A673 (cell line): ENCODE data around the gene GAS7. TPM values are rescaled to one million over a fixed set of nuclear protein-coding genes. Genes with fewer than 3 reads are reported as not detected.

Source experiments
- BruUV-seq: library from RNA; stranded (reverse); fragments of 400-500 nt; replicated peaks from 2 replicates; lab custom pipeline; 2021; lab: Mats Ljungman, UMichigan
- CTCF ChIA-PET: fragments of 300-600 bp; sonication (Branson Sonifier 250); formaldehyde crosslinking; loops from one replicate; lab custom pipeline; 2022; ENCODE audit warnings: antibody characterized with exemption; lab: Charles Lee
- POLR2A ChIA-PET: fragments of 300-600 bp; sonication (Branson Sonifier 250); formaldehyde crosslinking; loops from one replicate; lab custom pipeline; 2022; ENCODE audit warnings: antibody characterized with exemption; ENCODE audit not compliant: low non-redundant PET; lab: Charles Lee
- DNase-seq: peaks from one replicate; pipeline ENCODE4 v3.0.0-alpha.2; 2015; ENCODE audit warnings: low spot score
- H3K27ac ChIP-seq: fragments of 200-600 bp; sonication (generic); 2 replicates; pipeline ENCODE4 v1.5.1; 2016; ENCODE audit warnings: mixed run types, low read depth, mild to moderate bottlenecking, mixed read lengths, antibody characterized with exemption, low read length; ENCODE audit not compliant: poor library complexity, severe bottlenecking
- H3K27me3 ChIP-seq: fragments of 200-600 bp; sonication (generic); replicated peaks from 2 replicates; pipeline ENCODE4 v1.6.1; 2017; ENCODE audit warnings: mixed run types, low read depth, mild to moderate bottlenecking, mixed read lengths, antibody characterized with exemption, low read length; ENCODE audit not compliant: insufficient read depth, poor library complexity
- H3K36me3 ChIP-seq: fragments of 200-600 bp; sonication (generic); 2 replicates; pipeline ENCODE4 v1.6.1; 2016; ENCODE audit warnings: mixed run types, mild to moderate bottlenecking, mixed read lengths, antibody characterized with exemption, low read length; ENCODE audit not compliant: insufficient read depth, poor library complexity, severe bottlenecking
- H3K4me1 ChIP-seq: fragments of 200-600 bp; sonication (generic); 2 replicates; pipeline ENCODE4 v1.6.1; 2017; ENCODE audit warnings: mixed run types, mild to moderate bottlenecking, mixed read lengths, antibody characterized with exemption, low read length; ENCODE audit not compliant: insufficient read depth, poor library complexity, severe bottlenecking
- H3K4me3 ChIP-seq: fragments of 200-600 bp; sonication (generic); 2 replicates; pipeline ENCODE4 v1.5.1; 2016; ENCODE audit warnings: low read depth, mixed run types, mild to moderate bottlenecking, mixed read lengths, low read length; ENCODE audit not compliant: poor library complexity, severe bottlenecking
- H3K9me3 ChIP-seq: fragments of 200-600 bp; sonication (generic); 2 replicates; pipeline ENCODE4 v1.6.1; 2016; ENCODE audit warnings: mixed run types, low read depth, mild to moderate bottlenecking, mixed read lengths, antibody characterized with exemption, low read length; ENCODE audit not compliant: poor library complexity, severe bottlenecking
- EZH2 ChIP-seq: fragments of 200-600 bp; sonication (generic); IDR thresholded peaks from 2 replicates; pipeline ENCODE4 v1.6.1; 2017; ENCODE audit warnings: borderline replicate concordance, low read depth, mild to moderate bottlenecking, mixed read lengths, antibody characterized with exemption, low read length; ENCODE audit not compliant: poor library complexity, severe bottlenecking
- intact Hi-C: fragments of 100-400 bp; cut with micrococcal nuclease; formaldehyde crosslinking; loops from one replicate; pipeline ENCODE4 v1.10.0; 2022; ENCODE audit not compliant: unreplicated experiment
- total RNA-seq: library from RNA; stranded (reverse); gene quantifications from 2 replicates; pipeline ENCODE4 v1.2.3, GENCODE V29; 2021
- TF ChIP-seq, protein P1 (sequence below): fragments of 300-800, 200-600 bp; sonication (generic); conservative IDR thresholded peaks from 2 replicates; pipeline ENCODE4 v1.5.1; 2017; ENCODE audit warnings: low read depth, mild to moderate bottlenecking, antibody characterized with exemption, low read length, moderate library complexity, mixed read lengths

GAS7 gene
- total RNA-seq, 1 experiment from 2014 or later, result 2.3 TPM

DNA sequence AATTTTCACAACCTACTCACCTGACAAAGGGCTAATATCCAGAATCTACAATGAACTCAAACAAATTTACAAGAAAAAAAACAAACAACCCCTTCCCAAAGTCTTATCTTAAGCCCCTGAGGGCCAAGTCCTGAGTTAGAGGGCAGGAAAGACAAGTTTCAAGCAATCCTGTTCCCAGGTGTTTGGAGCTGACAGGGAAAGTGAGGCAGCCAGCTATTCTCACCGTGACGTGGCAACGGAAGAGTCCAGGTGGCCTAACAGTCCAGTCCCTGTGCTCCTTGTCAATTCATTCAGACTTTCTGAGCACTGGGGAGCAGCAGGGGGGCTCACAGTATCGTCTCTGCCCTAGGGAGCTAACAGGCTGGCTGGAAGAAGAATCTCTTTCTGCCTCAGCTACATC lies 203.6 kb downstream of the GAS7 start:
- no peaks in the 10 kb centered on the region for H3K27me3 ChIP-seq
- CTCF ChIA-PET, result no interaction called here
- H3K4me1 ChIP-seq, result no peaks in the 10 kb centered on the region
- POLR2A ChIA-PET, result no interaction called here
- no peak for DNase-seq
- no peak overlapping the region for H3K4me3 ChIP-seq
- H3K9me3 ChIP-seq, result no peaks in the 10 kb centered on the region
- BruUV-seq, result no TSS peak
- TF ChIP-seq, protein P1, sequence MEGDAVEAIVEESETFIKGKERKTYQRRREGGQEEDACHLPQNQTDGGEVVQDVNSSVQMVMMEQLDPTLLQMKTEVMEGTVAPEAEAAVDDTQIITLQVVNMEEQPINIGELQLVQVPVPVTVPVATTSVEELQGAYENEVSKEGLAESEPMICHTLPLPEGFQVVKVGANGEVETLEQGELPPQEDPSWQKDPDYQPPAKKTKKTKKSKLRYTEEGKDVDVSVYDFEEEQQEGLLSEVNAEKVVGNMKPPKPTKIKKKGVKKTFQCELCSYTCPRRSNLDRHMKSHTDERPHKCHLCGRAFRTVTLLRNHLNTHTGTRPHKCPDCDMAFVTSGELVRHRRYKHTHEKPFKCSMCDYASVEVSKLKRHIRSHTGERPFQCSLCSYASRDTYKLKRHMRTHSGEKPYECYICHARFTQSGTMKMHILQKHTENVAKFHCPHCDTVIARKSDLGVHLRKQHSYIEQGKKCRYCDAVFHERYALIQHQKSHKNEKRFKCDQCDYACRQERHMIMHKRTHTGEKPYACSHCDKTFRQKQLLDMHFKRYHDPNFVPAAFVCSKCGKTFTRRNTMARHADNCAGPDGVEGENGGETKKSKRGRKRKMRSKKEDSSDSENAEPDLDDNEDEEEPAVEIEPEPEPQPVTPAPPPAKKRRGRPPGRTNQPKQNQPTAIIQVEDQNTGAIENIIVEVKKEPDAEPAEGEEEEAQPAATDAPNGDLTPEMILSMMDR, result no peak
- no peak for TF ChIP-seq EZH2
- no peak overlapping the region for H3K27ac ChIP-seq
- intact Hi-C loops, result no loop called here
- no peaks in the 10 kb centered on the region for H3K36me3 ChIP-seq

DNA sequence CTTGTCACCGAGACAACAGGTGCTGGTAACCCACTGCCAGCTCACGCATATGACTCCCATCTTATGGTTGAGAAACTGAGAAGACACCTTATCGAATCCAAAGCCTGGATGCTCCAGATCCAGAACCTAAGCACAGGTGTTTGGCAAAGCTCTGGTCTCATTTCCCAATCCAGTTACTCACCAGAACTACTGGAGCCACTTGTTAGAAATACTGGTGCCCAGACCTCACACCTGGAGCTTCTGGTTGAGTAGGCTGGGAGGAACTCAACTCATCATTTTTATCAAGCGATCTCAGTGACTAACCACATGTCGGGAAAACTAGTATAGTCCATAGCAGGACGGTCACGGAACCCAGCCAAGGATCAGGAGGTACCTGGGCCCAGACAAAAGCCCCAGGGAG lies 206.6 kb downstream of the GAS7 start:
- CTCF ChIA-PET, result no interaction called here
- Histone ChIP-seq H3K36me3 (no peaks in the 10 kb centered on the region), H3K9me3 (no peaks in the 10 kb centered on the region), H3K4me1 (no peaks in the 10 kb centered on the region), H3K27ac (no peak overlapping the region), H3K27me3 (no peaks in the 10 kb centered on the region), H3K4me3 (no peak overlapping the region)
- no peak for DNase-seq
- POLR2A ChIA-PET, result no interaction called here
- TF ChIP-seq, protein P1, result no peak
- no peak for TF ChIP-seq EZH2
- intact Hi-C loops, result no loop called here
- BruUV-seq, result no TSS peak

DNA sequence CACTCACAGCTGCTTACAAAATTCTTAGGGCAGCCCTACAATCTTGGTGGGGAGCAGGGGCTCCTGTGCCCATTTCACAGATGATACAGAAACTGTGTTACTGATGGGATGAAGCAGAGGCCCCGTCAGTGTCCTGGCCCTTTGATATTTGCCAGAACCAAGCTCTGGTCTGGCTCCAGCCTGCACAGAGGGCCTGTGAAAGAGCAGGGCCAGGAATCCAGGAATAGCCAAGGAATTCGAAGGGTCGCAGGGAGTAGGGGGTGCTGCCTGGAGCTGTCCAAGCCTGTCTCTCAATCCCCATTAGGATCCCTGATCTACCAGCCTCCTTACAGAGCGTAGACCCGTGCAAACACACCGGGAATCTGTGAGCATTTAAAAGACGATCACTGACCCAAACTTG lies 207.1 kb downstream of the GAS7 start:
- no peak for TF ChIP-seq EZH2
- TF ChIP-seq, protein P1, result no peak
- H3K27ac ChIP-seq, result no peak overlapping the region
- no peaks in the 10 kb centered on the region for H3K9me3 ChIP-seq
- no peaks in the 10 kb centered on the region for H3K27me3 ChIP-seq
- BruUV-seq, result no TSS peak
- no peaks in the 10 kb centered on the region for H3K4me1 ChIP-seq
- no peak overlapping the region for H3K4me3 ChIP-seq
- CTCF ChIA-PET, result no interaction called here
- POLR2A ChIA-PET, result no interaction called here
- no peak for DNase-seq
- no peaks in the 10 kb centered on the region for H3K36me3 ChIP-seq
- intact Hi-C loops, result no loop called here
